ENCODE data around the gene FNDC8. TPM values are rescaled to one million over a fixed set of nuclear protein-coding genes. Genes with fewer than 3 reads are reported as not detected.
"Not testable (repeated sequence)": the region's sequence is repeated elsewhere in the genome, so short reads cannot be mapped to it uniquely, and the experiment has no call there.

FNDC8 gene
- polyA plus RNA-seq, 6 donors from 2014 or later = not detected

DNA sequence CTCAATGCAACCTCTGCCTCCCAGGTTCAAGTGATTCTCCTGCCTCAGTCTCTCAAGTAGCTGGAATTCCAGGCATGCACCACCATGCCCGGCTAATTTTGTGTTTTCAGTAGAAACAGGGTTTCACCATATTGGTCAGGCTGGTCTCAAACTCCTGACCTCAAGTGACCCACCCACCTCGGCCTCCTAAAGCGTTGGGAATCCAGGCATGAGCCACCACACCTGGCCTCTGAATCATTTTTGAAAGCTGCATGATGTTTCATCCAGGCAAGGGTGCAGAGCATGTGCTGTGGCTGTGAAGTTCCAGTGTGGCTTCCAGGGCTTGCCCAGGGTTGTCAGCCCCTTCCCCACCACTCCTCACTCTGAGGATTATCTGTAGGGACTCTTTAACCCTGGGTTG, 50.9 kb downstream of the FNDC8 start:
- not testable (repeated sequence) for ATAC-seq (ENCODE audit: low read depth in 2 of 2); H3K9me3 Mint-ChIP-seq; H3K4me3 Mint-ChIP-seq; H3K36me3 Mint-ChIP-seq; H3K4me1 Mint-ChIP-seq; DNase-seq; H3K27ac Mint-ChIP-seq
- H3K27me3 Mint-ChIP-seq = peaks cover 29 to 34% (median 29%) of the 10 kb centered on the region in 3 donors

DNA sequence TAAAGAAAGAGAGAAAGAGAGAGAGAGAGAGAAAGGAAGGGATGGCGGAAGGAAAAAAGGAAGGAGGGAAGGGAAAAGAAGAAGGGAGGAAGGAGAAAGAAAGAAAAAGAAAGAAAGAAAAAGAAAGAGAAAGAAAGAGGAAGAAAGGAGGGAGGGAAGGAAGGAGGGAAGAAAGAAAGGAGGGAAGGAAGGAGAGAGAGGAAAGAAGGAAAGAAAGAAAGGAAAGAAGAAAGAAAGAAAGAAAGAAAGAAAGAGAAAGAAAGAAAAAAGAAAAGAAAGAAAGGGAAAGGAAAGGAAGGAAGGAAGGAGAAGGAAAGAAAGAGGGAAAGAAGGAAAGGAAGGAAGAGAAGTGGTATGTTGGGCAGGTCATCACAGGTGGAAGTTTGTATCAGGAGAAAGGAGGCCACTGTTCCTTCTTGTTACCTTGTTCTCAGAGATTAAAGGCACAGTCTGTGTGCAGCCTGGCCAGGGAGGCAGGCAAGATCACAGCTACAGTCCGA, 53.5 kb downstream of the FNDC8 start:
- peaks cover 22 to 35% (median 23%) of the 10 kb centered on the region in 3 donors for H3K27me3 Mint-ChIP-seq
- no peak for DNase-seq
- no peaks in the 10 kb centered on the region for H3K36me3 Mint-ChIP-seq
- H3K4me1 Mint-ChIP-seq = no peaks in the 10 kb centered on the region
- ATAC-seq (ENCODE audit: low read depth in 2 of 2) = no peak
- H3K4me3 Mint-ChIP-seq = no peak overlapping the region
- no peak overlapping the region for H3K27ac Mint-ChIP-seq
- peaks cover 0 to 3% (median 0%) of the 10 kb centered on the region in 7 donors for H3K9me3 Mint-ChIP-seq

DNA sequence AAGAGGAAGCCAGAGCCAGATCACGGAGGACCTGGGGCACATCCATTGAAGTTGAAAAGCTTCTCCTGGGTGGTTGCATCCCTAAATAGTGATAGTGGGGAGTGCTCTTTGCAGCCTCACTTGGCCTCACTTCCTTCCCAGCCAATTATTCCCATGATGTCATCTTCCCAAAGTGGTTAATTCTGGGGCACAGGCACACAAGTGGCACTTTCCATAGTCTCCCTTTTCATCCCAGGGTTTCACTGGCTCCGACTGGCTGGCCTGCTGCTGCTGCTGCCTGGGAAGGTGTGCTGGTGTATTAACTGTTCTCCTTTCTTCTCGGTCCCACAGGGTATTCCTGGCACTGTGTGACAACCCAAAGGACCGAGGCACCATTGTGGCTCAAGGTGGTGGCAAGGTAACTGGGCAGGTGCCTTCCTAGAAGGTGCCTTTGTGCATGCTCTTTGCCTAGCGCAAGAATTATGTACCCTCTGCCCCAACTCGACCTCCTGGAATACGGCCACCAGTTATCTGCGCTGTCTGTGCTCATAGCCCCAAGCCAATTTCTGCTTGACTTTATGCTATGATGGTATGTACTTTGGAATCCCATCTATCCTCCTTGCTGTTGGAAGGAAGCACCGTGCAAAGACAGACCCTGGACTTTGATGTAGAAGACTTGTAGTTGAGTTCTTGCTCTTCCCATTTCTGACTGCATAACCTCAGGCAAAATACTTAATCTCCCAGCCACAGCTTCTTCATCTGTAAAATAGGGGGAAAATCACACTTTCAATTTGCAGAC, 54.4 kb downstream of the FNDC8 start:
- Mint-ChIP-seq H3K27ac (peak overlapping the region in 1 of 6 donors; percentile 67), H3K27me3 (peaks cover 17 to 35% (median 29%) of the 10 kb centered on the region in 3 donors), H3K36me3 (no peaks in the 10 kb centered on the region), H3K9me3 (peaks cover 0 to 3% (median 0%) of the 10 kb centered on the region in 7 donors), H3K4me1 (no peaks in the 10 kb centered on the region), H3K4me3 (no peak overlapping the region)
- ATAC-seq (ENCODE audit: low read depth in 2 of 2) = no peak
- no peak for DNase-seq

DNA sequence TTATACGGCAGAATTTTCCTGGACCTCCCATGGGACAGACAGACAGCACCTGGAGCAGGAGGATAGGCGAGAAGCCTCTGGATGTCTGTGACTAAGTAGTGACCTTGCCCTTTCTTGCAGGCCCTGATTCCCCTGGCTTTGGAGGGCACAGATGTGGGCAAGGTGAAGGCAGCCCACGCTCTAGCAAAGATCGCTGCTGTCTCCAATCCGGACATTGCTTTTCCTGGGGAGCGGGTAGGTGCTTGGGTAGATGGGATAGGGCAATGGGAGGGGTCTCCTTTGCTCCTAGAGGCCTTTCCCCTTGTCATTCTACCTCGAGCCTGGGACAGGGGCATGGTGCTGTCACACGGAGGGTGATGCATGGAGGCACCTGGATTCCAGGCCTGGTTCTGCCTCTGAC, 55.5 kb downstream of the FNDC8 start:
- ATAC-seq (ENCODE audit: low read depth in 2 of 2) (no peak), DNase-seq (no peak)
- Mint-ChIP-seq H3K9me3 (peaks cover 0 to 3% (median 0%) of the 10 kb centered on the region in 7 donors), H3K4me3 (no peak overlapping the region), H3K27me3 (peaks cover 17 to 36% (median 21%) of the 10 kb centered on the region in 3 donors), H3K36me3 (no peaks in the 10 kb centered on the region), H3K27ac (no peak overlapping the region), H3K4me1 (no peaks in the 10 kb centered on the region)

DNA sequence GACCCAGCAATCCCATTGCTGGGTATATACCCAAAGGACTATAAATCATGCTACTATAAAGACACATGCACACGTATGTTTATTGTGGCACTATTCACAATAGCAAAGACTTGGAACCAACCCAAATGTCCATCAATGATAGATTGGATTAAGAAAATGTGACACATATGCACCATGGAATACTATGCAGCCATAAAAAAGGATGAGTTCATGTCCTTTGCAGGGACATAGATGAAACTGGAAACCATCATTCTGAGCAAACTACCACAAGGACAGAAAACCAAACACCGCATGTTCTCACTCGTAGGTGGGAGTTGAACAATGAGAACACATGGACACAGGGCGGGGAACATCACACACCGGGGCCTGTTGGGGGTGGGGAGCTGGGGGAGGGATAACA, 58.0 kb downstream of the FNDC8 start:
- ATAC-seq (ENCODE audit: low read depth in 2 of 2); H3K36me3 Mint-ChIP-seq; H3K4me3 Mint-ChIP-seq; H3K27ac Mint-ChIP-seq; H3K4me1 Mint-ChIP-seq; H3K9me3 Mint-ChIP-seq; DNase-seq: not testable (repeated sequence)
- H3K27me3 Mint-ChIP-seq = peaks cover 28 to 47% (median 30%) of the 10 kb centered on the region in 3 donors

Other genes with a start within 250 kb of the FNDC8 start
- 1 to 10 TPM in 4 of 6 donors, under 1 TPM in 1, not detected in 1; 0.82 to 4.5 (median 1.5) TPM for gene CCT6B, start 160.2 kb upstream of the FNDC8 start, polyA plus RNA-seq (ENCODE audit: low read depth in 6 of 6)
- 10 to 100 TPM in 5 of 6 donors, 1 to 10 TPM in 1; 4.5 to 32.8 (median 28.0) TPM for gene ZNF830, start 160.1 kb upstream of the FNDC8 start, polyA plus RNA-seq (ENCODE audit: low read depth in 6 of 6)
- 10 to 100 TPM in 5 of 6 donors, 1 to 10 TPM in 1; 9.2 to 16.9 (median 11.9) TPM for gene LIG3, start 141.1 kb upstream of the FNDC8 start, polyA plus RNA-seq (ENCODE audit: low read depth in 6 of 6)
- gene RFFL, start 57.9 kb upstream of the FNDC8 start, polyA plus RNA-seq (ENCODE audit: low read depth in 6 of 6) = 10 to 100 TPM; 15.9 to 27.4 (median 22.3) TPM
- 10 to 100 TPM in 3 of 6 donors, 1 to 10 TPM in 3; 9.0 to 17.0 (median 11.6) TPM for gene RAD51D, start 1.8 kb upstream of the FNDC8 start, polyA plus RNA-seq (ENCODE audit: low read depth in 6 of 6)
- 1 to 10 TPM; 3.2 to 5.8 (median 3.6) TPM for gene NLE1, start 20.7 kb downstream of the FNDC8 start, polyA plus RNA-seq (ENCODE audit: low read depth in 6 of 6)
- gene UNC45B, start 26.2 kb downstream of the FNDC8 start, polyA plus RNA-seq (ENCODE audit: low read depth in 6 of 6) = not detected
- not detected for gene SLC35G3, start 72.8 kb downstream of the FNDC8 start, polyA plus RNA-seq (ENCODE audit: low read depth in 6 of 6)
- 10 to 100 TPM in 1 of 6 donors, 1 to 10 TPM in 5; 2.5 to 14.0 (median 3.9) TPM for gene SLFN5, start 121.5 kb downstream of the FNDC8 start, polyA plus RNA-seq (ENCODE audit: low read depth in 6 of 6)